GM12878 (cell line): Measurements from ENCODE around the gene SMC1B.
"Not testable (repeated sequence)": the region's sequence is repeated elsewhere in the genome, so short reads cannot be mapped to it uniquely, and the experiment has no call there.

Source experiments
- EP300 ChIP-seq, 2 experiments: fragments of 150-350 bp in 1 of 2; IDR thresholded peaks; 2 replicates each; pipeline ENCODE4 v1.6.1; 2011 to 2012; ENCODE audit warnings: low read depth in 2 of 2, low read length in 2 of 2, borderline replicate concordance in 1 of 2, improper control_type of control experiment in 1 of 2, inconsistent platforms in 1 of 2; ENCODE audit not compliant: control insufficient read depth in 1 of 2
- EZH2 ChIP-seq: IDR thresholded peaks from 2 replicates; pipeline ENCODE4 v1.6.1; 2012; ENCODE audit warnings: low read depth, mild to moderate bottlenecking, control low read depth, inconsistent platforms, low read length, borderline replicate concordance; ENCODE audit not compliant: control insufficient read depth
- RFX5 ChIP-seq: IDR thresholded peaks from 2 replicates; pipeline ENCODE4 v1.6.1; 2011; ENCODE audit warnings: low read depth, low read length, improper control_type of control experiment
- SMC3 ChIP-seq: IDR thresholded peaks from 2 replicates; pipeline ENCODE4 v1.6.1; 2011; ENCODE audit warnings: low read length, improper control_type of control experiment, borderline replicate concordance

DNA sequence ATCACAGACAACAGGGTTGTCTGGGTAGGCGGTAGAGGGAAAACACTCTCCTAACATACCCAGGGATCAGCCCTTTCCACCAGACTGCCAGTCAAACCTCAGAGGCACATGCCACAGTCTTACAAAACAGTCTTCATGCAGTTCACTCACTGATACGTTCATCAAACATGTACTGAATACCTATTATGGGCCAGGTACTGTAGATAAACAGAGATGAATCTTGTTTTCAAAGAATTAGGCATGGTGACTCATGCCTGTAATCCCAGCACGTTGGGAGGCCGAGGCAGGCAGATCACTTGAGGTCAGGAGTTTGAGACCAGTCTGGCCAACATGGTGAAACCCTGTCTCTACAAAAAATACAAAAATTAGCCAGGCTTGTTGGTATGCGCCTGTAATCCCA is 60.6 kb downstream of the SMC1B start:
- not testable (repeated sequence) for TF ChIP-seq RFX5; EP300 (IDR thresholded peaks at IDR 0.05; ENCODE audit: borderline replicate concordance in 1 of 2, control insufficient read depth in 1 of 2, low read depth in 2 of 2, low read length in 2 of 2); EZH2; SMC3
